K562 (cell line): ENCODE results near the gene SETD4. TPM values are rescaled to one million over a fixed set of nuclear protein-coding genes. Genes with fewer than 3 reads are reported as not detected.

ENCODE experiments used
- ASH1L ChIP-seq: fragments of 450-650 bp; IDR thresholded peaks from 2 replicates; pipeline ENCODE4 v1.6.1; 2018; ENCODE audit warnings: borderline replicate concordance, mild to moderate bottlenecking, low read depth; ENCODE audit not compliant: partially characterized antibody
- CREB5 ChIP-seq: fragments of 250-450 bp; sonication (Bioruptor Pico); IDR thresholded peaks from 2 replicates; pipeline ENCODE4 v1.5.0; 2020; ENCODE audit warnings: mild to moderate bottlenecking
- EWSR1 ChIP-seq: fragments of 450-650 bp; IDR thresholded peaks from 2 replicates; pipeline ENCODE4 v1.6.1; 2018; ENCODE audit warnings: borderline replicate concordance, mild to moderate bottlenecking, low read depth, moderate library complexity; ENCODE audit not compliant: partially characterized antibody
- FOXA3 ChIP-seq, 2 experiments: fragments of 450-650 bp in 1 of 2; sonication (generic) in 1 of 2; formaldehyde crosslinking; IDR thresholded peaks in 1 of 2; conservative IDR thresholded peaks in 1 of 2; 2 replicates each; pipeline versions ENCODE4 v1.4.0 to v1.8.0; 2020 to 2022; ENCODE audit warnings: mild to moderate bottlenecking in 2 of 2, missing genetic modification reagents in 1 of 2
- GABPA ChIP-seq: fragments of 200-800 bp; sonication (Bioruptor generic); conservative IDR thresholded peaks from 2 replicates; pipeline ENCODE4 v1.6.1; 2016; ENCODE audit warnings: low read depth, missing genetic modification characterization, missing compliant biosample characterization
- GMEB1 ChIP-seq: fragments of 250-450 bp; sonication (Bioruptor Pico); IDR thresholded peaks from 2 replicates; pipeline ENCODE4 v1.4.0; 2020; ENCODE audit warnings: mild to moderate bottlenecking
- NCOA4 ChIP-seq: fragments of 450-650 bp; IDR thresholded peaks from 2 replicates; pipeline ENCODE4 v1.6.1; 2018; ENCODE audit warnings: mild to moderate bottlenecking; ENCODE audit not compliant: partially characterized antibody
- OTX1 ChIP-seq: fragments of 450-650 bp; formaldehyde crosslinking; IDR thresholded peaks from 2 replicates; pipeline ENCODE4 v1.4.0; 2022; ENCODE audit warnings: mild to moderate bottlenecking
- PBX2 ChIP-seq, 2 experiments: IDR thresholded peaks in 1 of 2; conservative IDR thresholded peaks in 1 of 2; 2 replicates each; pipeline ENCODE4 v1.6.1; 2016; ENCODE audit warnings: low read depth in 2 of 2, mild to moderate bottlenecking in 1 of 2, missing compliant biosample characterization in 1 of 2, missing genetic modification characterization in 1 of 2, moderate library complexity in 1 of 2
- PCBP1 ChIP-seq: fragments of 200-400 bp; formaldehyde crosslinking; IDR thresholded peaks from 2 replicates; pipeline ENCODE4 v1.6.1; 2018; ENCODE audit warnings: mild to moderate bottlenecking, low read depth, low read length; ENCODE audit not compliant: poor library complexity, severe bottlenecking
- SMARCA4 ChIP-seq: fragments of 450-650 bp; IDR thresholded peaks from 2 replicates; pipeline ENCODE4 v1.6.1; 2016
- SNRNP70 ChIP-seq: fragments of 200-400 bp; formaldehyde crosslinking; optimal IDR thresholded peaks from 2 replicates; pipeline ENCODE3; 2017; ENCODE audit warnings: low read depth, low read length
- SP1 ChIP-seq: sonication (generic); formaldehyde crosslinking; IDR thresholded peaks from 2 replicates; pipeline ENCODE4 v1.8.1; 2022; ENCODE audit warnings: mild to moderate bottlenecking, missing genetic modification reagents
- THRB ChIP-seq: fragments of 450-650 bp; formaldehyde crosslinking; conservative IDR thresholded peaks from 2 replicates; pipeline ENCODE4 v1.4.0; 2022; ENCODE audit warnings: mild to moderate bottlenecking, missing genetic modification characterization
- TRIM24 ChIP-seq, 2 experiments: fragments of 450-650 bp; IDR thresholded peaks; 2 replicates each; pipeline ENCODE4 v1.6.1; 2016
- TSC22D4 ChIP-seq: fragments of 450-650 bp; IDR thresholded peaks from 2 replicates; pipeline ENCODE4 v1.6.1; 2016; ENCODE audit warnings: missing genetic modification characterization, missing biosample characterization, control low read depth
- ZNF197 ChIP-seq: fragments of 200-800 bp; sonication (Bioruptor generic); IDR thresholded peaks from 2 replicates; pipeline ENCODE4 v1.6.1; 2016; ENCODE audit warnings: low read depth, missing genetic modification characterization, missing compliant biosample characterization
- polyA plus RNA-seq, 8 experiments: library from polyadenylated mRNA; depleted of rRNA in 4 of 8; stranded (reverse) in 5 of 8; unstranded in 3 of 8; fragments of >200 nt; fragmentation: Nextera tagmentation in 2 of 8; fragmentation: Illumina TruSeq in 1 of 8; extraction: Ambion mirVana in 2 of 8; extraction: Trizol in 1 of 8; gene quantifications; 2 replicates each; pipeline versions ENCODE4 v1.2.1 to v1.2.3, GENCODE V29; 2011 to 2014; ENCODE audit warnings: inconsistent platforms in 1 of 8, missing spikeins in 1 of 8
- total RNA-seq, 7 experiments: library from RNA; depleted of rRNA in 6 of 7; stranded (reverse); fragments of >200 nt in 6 of 7; fragmentation: Illumina TruSeq in 2 of 7; extraction: Trizol in 2 of 7; gene quantifications; 2 replicates each; pipeline versions ENCODE4 v1.2.1 to v1.2.3, GENCODE V29; 2011 to 2021; ENCODE audit warnings: low replicate concordance in 1 of 7
- TF ChIP-seq, protein P1 (sequence below): fragments of 450-650 bp; IDR thresholded peaks from 2 replicates; pipeline ENCODE4 v1.6.1; 2016

The SETD4 gene
- total and polyA plus RNA-seq, 9 of the 15 experiments (the other 6 are each of a cell fraction or from before 2014, with no cell fraction given), result 16.1 to 51.3 (median 25.7) TPM

DNA sequence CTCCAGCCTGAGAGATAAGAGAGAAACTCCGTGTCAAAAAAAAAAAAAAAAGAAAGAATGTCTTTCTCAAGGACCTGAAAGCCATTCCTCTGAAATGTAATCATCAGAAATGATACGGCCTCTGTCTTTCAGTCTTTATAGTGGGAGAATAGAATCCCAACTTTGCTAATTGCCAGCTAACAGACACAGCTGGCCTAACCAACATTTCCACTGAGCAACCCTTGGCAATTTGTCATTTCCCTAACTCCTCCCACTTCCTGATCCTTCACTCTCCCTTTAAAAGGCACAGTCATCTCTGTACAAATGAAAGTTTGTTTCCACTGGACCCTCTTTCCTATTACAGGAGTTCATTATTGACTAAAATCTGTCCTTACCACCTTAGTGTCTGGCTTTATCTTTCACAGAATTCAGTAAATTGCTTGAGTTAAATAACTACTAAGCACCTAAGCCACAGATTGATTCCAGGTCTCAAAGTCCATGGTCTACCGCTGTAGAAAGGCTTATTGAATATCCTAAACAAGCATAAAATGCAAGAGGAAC is 5.2 kb upstream of the SETD4 start (continued):
- TF ChIP-seq GMEB1 (CRISPR knock-in tag) (no peak), ASH1L (no peak), GABPA (tag) (no peak), SMARCA4 (peak; percentile 46), TSC22D4 (tag) (no peak), SNRNP70 (no peak), EWSR1 (no peak), THRB (0 out of 2 replicates have a peak, but pooled peaks have one; percentile 6), CREB5 (CRISPR knock-in tag) (no peak), FOXA3 (CRISPR knock-in tag; conservative IDR thresholded peaks at IDR 0.05 in 1 of 2, IDR thresholded peaks at IDR 0.05 in 1 of 2) (no peak), OTX1 (CRISPR knock-in tag) (no peak), TRIM24 (IDR thresholded peaks at IDR 0.05) (0 out of 4 replicates have a peak, but pooled peaks of 1 of the 2 experiments have one; percentile 7), PCBP1 (no peak), ZNF197 (no peak), PBX2 (CRISPR knock-in tag; IDR thresholded peaks at IDR 0.05; ENCODE audit: low read depth) (no peak), PBX2 (tag; conservative IDR thresholded peaks at IDR 0.05; ENCODE audit: low read depth) (peak; percentile 69; the same call in 1 of the 2 replicates), SP1 (no peak), NCOA4 (no peak)
- TF ChIP-seq, protein P1, sequence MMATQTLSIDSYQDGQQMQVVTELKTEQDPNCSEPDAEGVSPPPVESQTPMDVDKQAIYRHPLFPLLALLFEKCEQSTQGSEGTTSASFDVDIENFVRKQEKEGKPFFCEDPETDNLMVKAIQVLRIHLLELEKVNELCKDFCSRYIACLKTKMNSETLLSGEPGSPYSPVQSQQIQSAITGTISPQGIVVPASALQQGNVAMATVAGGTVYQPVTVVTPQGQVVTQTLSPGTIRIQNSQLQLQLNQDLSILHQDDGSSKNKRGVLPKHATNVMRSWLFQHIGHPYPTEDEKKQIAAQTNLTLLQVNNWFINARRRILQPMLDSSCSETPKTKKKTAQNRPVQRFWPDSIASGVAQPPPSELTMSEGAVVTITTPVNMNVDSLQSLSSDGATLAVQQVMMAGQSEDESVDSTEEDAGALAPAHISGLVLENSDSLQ, result peak; percentile 82
